A673 (cell line): ENCODE results near the gene IMPDH1.

Source experiments
- EZH2 ChIP-seq: fragments of 200-600 bp; sonication (generic); IDR thresholded peaks from 2 replicates; pipeline ENCODE4 v1.6.1; 2017; ENCODE audit warnings: borderline replicate concordance, low read depth, mild to moderate bottlenecking, mixed read lengths, antibody characterized with exemption, low read length; ENCODE audit not compliant: poor library complexity, severe bottlenecking
- TF ChIP-seq, protein P1 (sequence below): fragments of 300-800, 200-600 bp; sonication (generic); conservative IDR thresholded peaks from 2 replicates; pipeline ENCODE4 v1.5.1; 2017; ENCODE audit warnings: low read depth, mild to moderate bottlenecking, antibody characterized with exemption, low read length, moderate library complexity, mixed read lengths

DNA sequence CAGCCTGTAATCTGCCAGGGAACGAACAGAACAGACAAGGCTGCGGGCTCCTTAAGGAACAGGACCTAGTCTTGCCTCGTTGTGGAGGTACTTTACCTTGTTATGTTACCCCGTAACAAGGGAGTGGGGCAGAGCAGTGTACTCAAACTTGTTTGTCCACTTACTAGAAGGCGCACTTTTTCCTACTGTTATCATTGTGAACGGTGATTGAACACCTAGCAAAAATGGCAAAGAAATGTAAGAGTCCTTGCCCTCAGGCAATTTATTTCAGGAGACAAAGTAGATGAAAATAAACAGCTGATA is 620 bp upstream of the IMPDH1 start:
- TF ChIP-seq, protein P1, sequence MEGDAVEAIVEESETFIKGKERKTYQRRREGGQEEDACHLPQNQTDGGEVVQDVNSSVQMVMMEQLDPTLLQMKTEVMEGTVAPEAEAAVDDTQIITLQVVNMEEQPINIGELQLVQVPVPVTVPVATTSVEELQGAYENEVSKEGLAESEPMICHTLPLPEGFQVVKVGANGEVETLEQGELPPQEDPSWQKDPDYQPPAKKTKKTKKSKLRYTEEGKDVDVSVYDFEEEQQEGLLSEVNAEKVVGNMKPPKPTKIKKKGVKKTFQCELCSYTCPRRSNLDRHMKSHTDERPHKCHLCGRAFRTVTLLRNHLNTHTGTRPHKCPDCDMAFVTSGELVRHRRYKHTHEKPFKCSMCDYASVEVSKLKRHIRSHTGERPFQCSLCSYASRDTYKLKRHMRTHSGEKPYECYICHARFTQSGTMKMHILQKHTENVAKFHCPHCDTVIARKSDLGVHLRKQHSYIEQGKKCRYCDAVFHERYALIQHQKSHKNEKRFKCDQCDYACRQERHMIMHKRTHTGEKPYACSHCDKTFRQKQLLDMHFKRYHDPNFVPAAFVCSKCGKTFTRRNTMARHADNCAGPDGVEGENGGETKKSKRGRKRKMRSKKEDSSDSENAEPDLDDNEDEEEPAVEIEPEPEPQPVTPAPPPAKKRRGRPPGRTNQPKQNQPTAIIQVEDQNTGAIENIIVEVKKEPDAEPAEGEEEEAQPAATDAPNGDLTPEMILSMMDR = no peak
- TF ChIP-seq EZH2 = no peak
